IMR-90 (cell line): ENCODE results near the gene TOGARAM2. TPM values are rescaled to one million over a fixed set of nuclear protein-coding genes. Genes with fewer than 3 reads are reported as not detected.

Experiments
- ATAC-seq: fragments of 200-7000 bp; cut with Tn5 transposase; 2 replicates; pipeline ENCODE4 v1.9.1; 2020; ENCODE audit warnings: low read depth, mild to moderate bottlenecking, moderate library complexity
- BruUV-seq: library from RNA; stranded (reverse); fragments of 400-500 nt; replicated peaks from 2 replicates; lab custom pipeline; 2021; lab: Mats Ljungman, UMichigan
- CTCF ChIA-PET: fragments of 300-600 bp; formaldehyde crosslinking; extraction: SDS; loops from one replicate; lab custom pipeline; 2021; ENCODE audit warnings: antibody characterized with exemption; lab: Yijun Ruan, JAX
- POLR2A ChIA-PET: fragments of 300-600 bp; sonication (Branson Sonifier 250); formaldehyde crosslinking; loops from one replicate; lab custom pipeline; 2022; ENCODE audit warnings: antibody characterized with exemption; ENCODE audit not compliant: unreplicated experiment; lab: Charles Lee
- DNase-seq: peaks from one replicate; pipeline ENCODE4 v3.0.0; 2013
- H2AFZ ChIP-seq: replicated peaks from 2 replicates; pipeline ENCODE3; 2013; ENCODE audit warnings: low read length, mild to moderate bottlenecking; ENCODE audit not compliant: poor library complexity
- H2AK5ac ChIP-seq: 2 replicates; pipeline ENCODE4 v1.6.1; 2013; ENCODE audit warnings: low read depth, low read length, inconsistent platforms
- H2AK9ac ChIP-seq: replicated peaks from 2 replicates; pipeline ENCODE3; 2013; ENCODE audit warnings: mild to moderate bottlenecking, low read depth, low read length, moderate library complexity; ENCODE audit not compliant: poor library complexity
- H2BK120ac ChIP-seq: 2 replicates; pipeline ENCODE4 v1.6.1; 2013; ENCODE audit warnings: low read depth, low read length, inconsistent platforms
- H2BK15ac ChIP-seq: 3 replicates; pipeline ENCODE4 v1.6.1; 2013; ENCODE audit warnings: low read depth, low read length, inconsistent platforms
- H2BK20ac ChIP-seq: 2 replicates; pipeline ENCODE4 v1.6.1; 2013; ENCODE audit warnings: low read depth, mild to moderate bottlenecking, inconsistent platforms, low read length, moderate library complexity
- H2BK5ac ChIP-seq: 2 replicates; pipeline ENCODE4 v1.6.1; 2013; ENCODE audit warnings: mild to moderate bottlenecking, low read depth, low read length, inconsistent platforms; ENCODE audit not compliant: poor library complexity, severe bottlenecking
- H3K14ac ChIP-seq: replicated peaks from 2 replicates; pipeline ENCODE4 v1.6.1; 2013; ENCODE audit warnings: low read depth, low read length, inconsistent platforms
- H3K18ac ChIP-seq: 2 replicates; pipeline ENCODE4 v1.6.1; 2013; ENCODE audit warnings: low read depth, low read length, control low read depth
- H3K23ac ChIP-seq: 2 replicates; pipeline ENCODE4 v1.6.1; 2013; ENCODE audit warnings: low read depth, low read length, inconsistent platforms
- H3K27ac ChIP-seq: 2 replicates; pipeline ENCODE4 v1.5.1; 2013; ENCODE audit warnings: mild to moderate bottlenecking, control low read depth, low read length; ENCODE audit not compliant: insufficient read depth
- H3K27me3 ChIP-seq: 2 replicates; pipeline ENCODE4 v1.6.1; 2013; ENCODE audit warnings: low read length; ENCODE audit not compliant: control insufficient read depth, insufficient read depth
- H3K36me3 ChIP-seq: 2 replicates; pipeline ENCODE4 v1.6.1; 2013; ENCODE audit warnings: low read length, mixed read lengths; ENCODE audit not compliant: control insufficient read depth, insufficient read depth
- H3K4ac ChIP-seq: 2 replicates; pipeline ENCODE4 v1.6.1; 2013; ENCODE audit warnings: low read depth, low read length, inconsistent platforms
- H3K4me1 ChIP-seq: 2 replicates; pipeline ENCODE4 v1.6.1; 2013; ENCODE audit warnings: low read length, mixed read lengths; ENCODE audit not compliant: control insufficient read depth, insufficient read depth
- H3K4me2 ChIP-seq: 2 replicates; pipeline ENCODE4 v1.6.1; 2013; ENCODE audit warnings: low read depth, mild to moderate bottlenecking, control low read depth, low read length, moderate library complexity
- H3K4me3 ChIP-seq: 2 replicates; pipeline ENCODE4 v1.5.1; 2013; ENCODE audit warnings: low read depth, mild to moderate bottlenecking, control low read depth, low read length, moderate library complexity; ENCODE audit not compliant: insufficient read depth
- H3K56ac ChIP-seq: 2 replicates; pipeline ENCODE4 v1.6.1; 2013; ENCODE audit warnings: low read length, inconsistent platforms; ENCODE audit not compliant: insufficient read depth; ENCODE audit errors: extremely low read depth
- H3K79me1 ChIP-seq, 2 experiments: 2 replicates each; pipeline ENCODE4 v1.6.1; 2013; ENCODE audit warnings: low read length in 2 of 2, inconsistent platforms in 1 of 2, low read depth in 1 of 2
- H3K9ac ChIP-seq: 2 replicates; pipeline ENCODE4 v1.6.1; 2013; ENCODE audit warnings: low read depth, low read length, control low read depth
- H3K9me1 ChIP-seq: 2 replicates; pipeline ENCODE4 v1.6.1; 2013; ENCODE audit warnings: low read length, inconsistent platforms; ENCODE audit not compliant: insufficient read depth
- H3K9me3 ChIP-seq: 2 replicates; pipeline ENCODE4 v1.6.1; 2013; ENCODE audit warnings: low read length; ENCODE audit not compliant: control insufficient read depth, insufficient read depth
- H4K20me1 ChIP-seq: 2 replicates; pipeline ENCODE4 v1.6.1; 2013; ENCODE audit warnings: low read length, inconsistent platforms; ENCODE audit not compliant: insufficient read depth
- H4K5ac ChIP-seq: 2 replicates; pipeline ENCODE4 v1.6.1; 2013; ENCODE audit warnings: mild to moderate bottlenecking, low read depth, low read length, control low read depth
- H4K8ac ChIP-seq, 2 experiments: 2 replicates each; pipeline ENCODE4 v1.6.1; 2013; ENCODE audit warnings: low read depth in 2 of 2, low read length in 2 of 2, control low read depth in 1 of 2, inconsistent platforms in 1 of 2
- H4K91ac ChIP-seq: 2 replicates; pipeline ENCODE4 v1.6.1; 2013; ENCODE audit warnings: low read depth, low read length, inconsistent platforms; ENCODE audit not compliant: insufficient read depth
- NFE2L2 ChIP-seq: fragments of 150-350 bp; IDR thresholded peaks from 2 replicates; pipeline ENCODE4 v1.6.1; 2016; ENCODE audit warnings: low read depth, mild to moderate bottlenecking, low read length
- POLR2A ChIP-seq: IDR thresholded peaks from 2 replicates; pipeline ENCODE4 v1.6.1; 2012; ENCODE audit warnings: mild to moderate bottlenecking, low read depth, low read length
- RCOR1 ChIP-seq: IDR thresholded peaks from 2 replicates; pipeline ENCODE4 v1.6.1; 2012; ENCODE audit warnings: mild to moderate bottlenecking, low read length, improper control_type of control experiment; ENCODE audit not compliant: insufficient replicate concordance
- RFX5 ChIP-seq: IDR thresholded peaks from 2 replicates; pipeline ENCODE4 v1.8.0; 2012; ENCODE audit warnings: low read depth, mild to moderate bottlenecking, low read length, moderate library complexity
- WGBS, 2 experiments: methylation state at CpG; one replicate each; pipeline versions ENCODE4 v1.1.5 to v1.1.7; 2013; ENCODE audit warnings: missing lambda C conversion rate in 2 of 2; ENCODE audit not compliant: insufficient read length in 1 of 2; ENCODE audit errors: extremely low coverage in 2 of 2; 5-methylcytosine and 5-hydroxymethylcytosine counted together
- dilution Hi-C: fragments of 300-500 bp; cut with HindIII; formaldehyde crosslinking; loops from one replicate; pipeline ENCODE4 v1.14.3; 2018; ENCODE audit warnings: low sequenced_read_pairs; ENCODE audit not compliant: unreplicated experiment
- in situ Hi-C: fragments of 300-500 bp; cut with MboI; formaldehyde crosslinking; loops from 3 replicates; pipeline ENCODE4 v1.14.3; 2019; ENCODE audit warnings: low sequenced_read_pairs, inconsistent platforms, mixed read lengths
- intact Hi-C: fragments of 100-400 bp; cut with micrococcal nuclease; formaldehyde crosslinking; loops from 2 replicates; pipeline ENCODE4 v1.10.0; 2022
- polyA plus RNA-seq, 3 experiments: library from polyadenylated mRNA; depleted of rRNA; stranded (reverse); fragments of >200 nt; gene quantifications; 2 replicates each; pipeline ENCODE4 v1.2.3, GENCODE V29; 2012; ENCODE audit warnings: low replicate concordance in 1 of 3
- total RNA-seq: library from RNA; depleted of rRNA; stranded (reverse); fragments of >200 nt; gene quantifications from 2 replicates; pipeline ENCODE4 v1.2.3, GENCODE V29; 2012

Gene TOGARAM2
- total and polyA plus RNA-seq, 2 of the 4 experiments (the other 2 are of a cell fraction), result under 0.01 to 0.38 TPM

- Histone ChIP-seq H4K91ac (no peak overlapping the region), H3K27ac (no peak overlapping the region), H3K9ac (no peak overlapping the region), H3K4me1 (peaks cover 18% of the 10 kb centered on the region), H3K27me3 (no peaks in the 10 kb centered on the region), H3K56ac (no peak overlapping the region), H2AFZ (no peak overlapping the region), H2BK5ac (no peak overlapping the region), H2AK9ac (no peak overlapping the region), H3K4me3 (no peak overlapping the region), H3K9me1 (peaks cover 6% of the 10 kb centered on the region; the same call in 1 of the 2 replicates), H3K9me3 (no peaks in the 10 kb centered on the region), H2BK120ac (no peak overlapping the region), H4K20me1 (no peaks in the 10 kb centered on the region), H3K36me3 (no peaks in the 10 kb centered on the region), H3K79me1 (no peaks in the 10 kb centered on the region), H2BK20ac (no peak overlapping the region), H3K4me2 (no peak overlapping the region), H3K18ac (no peak overlapping the region), H2BK15ac (no peak overlapping the region), H3K23ac (no peak overlapping the region), H4K8ac (no peak overlapping the region), H3K4ac (no peak overlapping the region), H2AK5ac (no peak overlapping the region), H4K5ac (no peak overlapping the region), H3K14ac (no peak overlapping the region)
- in situ Hi-C loops (no loop called here), intact Hi-C loops (no loop called here), dilution Hi-C loops (no loop called here)
- ATAC-seq (no peak), DNase-seq (no peak)
- ChIA-PET POLR2A (no interaction called here), CTCF (no interaction called here)
- TF ChIP-seq NFE2L2, result no peak
- TF ChIP-seq RCOR1, result no peak
- TF ChIP-seq RFX5, result no peak
- no peak for TF ChIP-seq POLR2A
- no CpG with 5 or more reads among the region's 7 CpGs for WGBS, 2 experiments
- BruUV-seq, result no TSS peak
Measured at GRCh38 chr2:28994679-28995078, 13.6 kb downstream of the TOGARAM2 start.
